Thyroid gland (tissue), 4 donors: ENCODE data around the gene KCNH1. TPM values are rescaled to one million over a fixed set of nuclear protein-coding genes. Genes with fewer than 3 reads are reported as not detected.
"Not testable (repeated sequence)": the region's sequence is repeated elsewhere in the genome, so short reads cannot be mapped to it uniquely, and the experiment has no call there.

Experiments
- DNase-seq, 2 donors: peaks; one replicate each; pipeline ENCODE4 v3.0.0-alpha.2; 2019
- H3K27ac ChIP-seq, 3 donors: fragments of 200-600 bp; sonication (generic); 1 replicate in 2 of 3; 2 replicates in 1 of 3; pipeline ENCODE4 v1.5.1; 2016 to 2019; ENCODE audit warnings: mild to moderate bottlenecking in 1 of 3, moderate library complexity in 1 of 3
- H3K27me3 ChIP-seq: fragments of 200-600 bp; sonication (generic); one replicate; pipeline ENCODE4 v1.5.1; 2019
- H3K36me3 ChIP-seq, 2 donors: fragments of 200-600 bp; sonication (generic); one replicate each; pipeline ENCODE4 v1.5.1; 2016 to 2019
- H3K4me1 ChIP-seq, 2 donors: fragments of 200-600 bp; sonication (generic); one replicate each; pipeline ENCODE4 v1.5.1; 2017 to 2019
- H3K4me3 ChIP-seq, 3 donors: fragments of 200-600 bp; sonication (generic); replicated peaks in 1 of 3; 1 replicate in 2 of 3; 2 replicates in 1 of 3; pipeline ENCODE4 v1.5.1; 2016; ENCODE audit warnings: mild to moderate bottlenecking in 1 of 3
- H3K9me3 ChIP-seq: fragments of 200-600 bp; sonication (generic); one replicate; pipeline ENCODE4 v1.5.1; 2017
- POLR2A ChIP-seq, 2 donors: fragments of 450-650 bp; IDR thresholded peaks; one replicate each; pipeline ENCODE4 v1.6.1; 2017; ENCODE audit warnings: antibody characterized with exemption in 2 of 2, mild to moderate bottlenecking in 2 of 2, moderate library complexity in 1 of 2
- WGBS, 2 donors: methylation state at CpG; one replicate each; pipeline ENCODE4 v1.1.5; 2017; 5-methylcytosine and 5-hydroxymethylcytosine counted together
- intact Hi-C: fragments of 100-400 bp; cut with DNase I; formaldehyde crosslinking; loops from one replicate; pipeline ENCODE4 v1.15.1; 2023
- total RNA-seq, 4 donors: library from RNA; depleted of rRNA; stranded (reverse); fragments of >200 nt; gene quantifications; one replicate each; pipeline ENCODE4 v1.2.3, GENCODE V29; 2016
- TF ChIP-seq, protein P1 (sequence below), 6 experiments: fragments of 200-600 bp in 3 of 6; fragments of 450-650 bp in 3 of 6; sonication (generic) in 3 of 6; IDR thresholded peaks; one replicate each; pipeline ENCODE4 v1.5.1; 2016 to 2019; ENCODE audit warnings: antibody characterized with exemption in 6 of 6, mild to moderate bottlenecking in 2 of 6, inconsistent platforms in 1 of 6, moderate library complexity in 1 of 6

Gene KCNH1
- total RNA-seq, 4 donors from 2014 or later, result 1.3 TPM; not detected in 2

- no peak for DNase-seq
- Histone ChIP-seq H3K27me3 (no peaks in the 10 kb centered on the region), H3K4me1 (no peaks in the 10 kb centered on the region), H3K9me3 (no peaks in the 10 kb centered on the region), H3K36me3 (no peaks in the 10 kb centered on the region), H3K4me3 (no peak overlapping the region), H3K27ac (no peak overlapping the region)
- TF ChIP-seq POLR2A (IDR thresholded peaks at IDR 0.05), result no peak
- TF ChIP-seq, protein P1, sequence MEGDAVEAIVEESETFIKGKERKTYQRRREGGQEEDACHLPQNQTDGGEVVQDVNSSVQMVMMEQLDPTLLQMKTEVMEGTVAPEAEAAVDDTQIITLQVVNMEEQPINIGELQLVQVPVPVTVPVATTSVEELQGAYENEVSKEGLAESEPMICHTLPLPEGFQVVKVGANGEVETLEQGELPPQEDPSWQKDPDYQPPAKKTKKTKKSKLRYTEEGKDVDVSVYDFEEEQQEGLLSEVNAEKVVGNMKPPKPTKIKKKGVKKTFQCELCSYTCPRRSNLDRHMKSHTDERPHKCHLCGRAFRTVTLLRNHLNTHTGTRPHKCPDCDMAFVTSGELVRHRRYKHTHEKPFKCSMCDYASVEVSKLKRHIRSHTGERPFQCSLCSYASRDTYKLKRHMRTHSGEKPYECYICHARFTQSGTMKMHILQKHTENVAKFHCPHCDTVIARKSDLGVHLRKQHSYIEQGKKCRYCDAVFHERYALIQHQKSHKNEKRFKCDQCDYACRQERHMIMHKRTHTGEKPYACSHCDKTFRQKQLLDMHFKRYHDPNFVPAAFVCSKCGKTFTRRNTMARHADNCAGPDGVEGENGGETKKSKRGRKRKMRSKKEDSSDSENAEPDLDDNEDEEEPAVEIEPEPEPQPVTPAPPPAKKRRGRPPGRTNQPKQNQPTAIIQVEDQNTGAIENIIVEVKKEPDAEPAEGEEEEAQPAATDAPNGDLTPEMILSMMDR (IDR thresholded peaks at IDR 0.05), result no peak
- intact Hi-C loops, result no loop called here
- 96% methylated on average over 3 of the region's 3 CpGs for WGBS, 2 donors
Observed at GRCh38 chr1:210676539-210676938, 457.4 kb downstream of the KCNH1 start.

DNA sequence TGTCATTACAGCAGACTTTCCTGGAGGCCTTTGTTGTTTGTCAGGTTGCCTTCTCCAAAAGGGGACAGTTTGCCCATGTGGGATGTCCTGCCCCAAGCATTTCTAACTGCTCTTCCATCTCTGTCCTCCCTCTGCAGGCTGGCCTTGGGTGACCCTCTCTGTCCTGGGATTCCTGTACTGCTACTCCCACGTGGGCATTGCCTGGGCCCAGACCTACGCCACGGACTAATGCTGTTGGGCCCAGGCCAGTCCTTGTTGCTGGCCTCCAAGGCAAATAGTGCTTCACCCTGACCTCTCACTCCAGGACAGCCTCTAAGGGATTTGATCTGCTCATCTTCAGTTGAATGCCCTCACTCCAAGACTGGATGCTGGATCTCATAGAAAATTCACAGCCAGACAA, 459.8 kb downstream of the KCNH1 start:
- H3K4me3 ChIP-seq, result no peak overlapping the region
- no peaks in the 10 kb centered on the region for H3K36me3 ChIP-seq
- no peaks in the 10 kb centered on the region for H3K9me3 ChIP-seq
- WGBS, 2 donors, result 60 to 78% methylated on average over 1 to 3 of the region's 3 CpGs
- intact Hi-C loops, result no loop called here
- H3K4me1 ChIP-seq, result no peaks in the 10 kb centered on the region
- H3K27ac ChIP-seq, result no peak overlapping the region
- DNase-seq, result no peak
- no peaks in the 10 kb centered on the region for H3K27me3 ChIP-seq
- TF ChIP-seq, protein P1 (IDR thresholded peaks at IDR 0.05), result no peak
- TF ChIP-seq POLR2A (IDR thresholded peaks at IDR 0.05), result no peak

DNA sequence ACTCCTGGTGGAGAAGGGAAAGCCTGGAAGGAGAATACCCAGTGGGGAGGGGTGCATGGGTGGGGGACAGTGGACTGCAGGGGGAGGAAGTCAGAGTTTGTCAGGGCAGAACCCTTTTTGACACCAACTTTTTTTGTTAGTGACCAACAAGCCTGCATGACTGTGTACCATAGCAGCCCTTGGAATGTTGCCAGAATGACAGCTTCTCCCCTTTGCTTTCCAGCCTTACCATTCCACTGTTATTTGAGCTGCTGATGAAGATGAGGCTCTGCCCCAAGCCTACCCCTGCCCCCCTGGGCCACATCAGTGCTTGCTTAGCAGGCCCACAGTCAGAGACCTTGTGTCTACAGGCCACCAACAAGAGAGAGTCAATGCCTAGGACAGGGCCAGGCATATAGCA, 464.0 kb downstream of the KCNH1 start:
- DNase-seq, result no peak
- Histone ChIP-seq H3K9me3 (no peaks in the 10 kb centered on the region), H3K27ac (no peak overlapping the region), H3K27me3 (no peaks in the 10 kb centered on the region), H3K4me3 (no peak overlapping the region), H3K4me1 (no peaks in the 10 kb centered on the region), H3K36me3 (no peaks in the 10 kb centered on the region)
- intact Hi-C loops, result no loop called here
- no peak for TF ChIP-seq POLR2A (IDR thresholded peaks at IDR 0.05)
- TF ChIP-seq, protein P1 (IDR thresholded peaks at IDR 0.05), result no peak

- no peaks in the 10 kb centered on the region for H3K9me3 ChIP-seq
- H3K27ac ChIP-seq, result no peak overlapping the region
- intact Hi-C loops, result no loop called here
- H3K4me3 ChIP-seq, result no peak overlapping the region
- H3K4me1 ChIP-seq, result no peaks in the 10 kb centered on the region
- no peak for TF ChIP-seq POLR2A (IDR thresholded peaks at IDR 0.05)
- TF ChIP-seq, protein P1 (IDR thresholded peaks at IDR 0.05), result no peak
- no peaks in the 10 kb centered on the region for H3K36me3 ChIP-seq
- DNase-seq, result no peak
- WGBS, 2 donors, result 67 to 69% methylated on average over 7 of the region's 7 CpGs
- no peaks in the 10 kb centered on the region for H3K27me3 ChIP-seq
Observed at GRCh38 chr1:210663730-210664573, 470.0 kb downstream of the KCNH1 start.

DNA sequence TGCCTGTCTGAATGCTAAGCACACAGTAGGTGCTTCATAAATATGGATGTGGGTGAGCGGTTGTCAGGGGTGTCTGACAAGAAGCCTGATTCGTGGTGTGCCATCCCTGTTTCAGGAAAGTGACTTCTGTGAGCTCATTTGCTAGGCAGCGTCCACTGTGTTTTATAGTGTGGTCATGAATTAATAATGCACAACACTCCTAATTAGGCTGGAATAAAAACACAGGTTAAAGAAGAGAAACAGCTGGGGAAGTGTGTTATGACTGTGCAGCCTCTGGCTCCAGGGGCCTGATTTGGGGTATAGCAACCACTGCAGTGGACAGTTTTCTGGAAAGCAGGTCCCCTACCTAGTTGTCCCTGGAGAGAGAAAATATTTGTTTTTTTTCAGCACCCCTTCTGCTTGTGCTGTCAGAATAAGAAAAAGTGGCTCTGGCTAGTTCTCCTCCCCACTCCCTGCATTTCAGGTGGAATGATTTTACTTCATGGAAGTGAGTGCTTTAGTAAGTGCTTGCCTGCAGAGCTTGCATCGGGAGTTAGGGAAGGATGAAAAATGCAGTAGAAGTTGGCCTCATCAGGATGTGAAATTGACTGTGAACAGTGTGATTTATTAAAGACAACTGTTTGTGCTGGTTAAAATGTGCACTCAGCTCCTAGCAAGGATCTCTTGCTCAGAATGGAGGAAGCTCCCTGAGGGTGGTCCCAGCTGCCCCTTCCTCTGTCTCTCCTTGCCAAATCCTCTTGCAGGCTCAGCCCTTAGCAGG, 471.5 kb downstream of the KCNH1 start:
- no peak for DNase-seq
- 79 to 83% methylated on average over 4 of the region's 4 CpGs for WGBS, 2 donors
- TF ChIP-seq POLR2A (IDR thresholded peaks at IDR 0.05), result no peak
- TF ChIP-seq, protein P1 (IDR thresholded peaks at IDR 0.05), result no peak
- Histone ChIP-seq H3K36me3 (no peaks in the 10 kb centered on the region), H3K27ac (no peak overlapping the region), H3K9me3 (no peaks in the 10 kb centered on the region), H3K27me3 (no peaks in the 10 kb centered on the region), H3K4me1 (no peaks in the 10 kb centered on the region), H3K4me3 (no peak overlapping the region)
- intact Hi-C loops, result no loop called here

DNA sequence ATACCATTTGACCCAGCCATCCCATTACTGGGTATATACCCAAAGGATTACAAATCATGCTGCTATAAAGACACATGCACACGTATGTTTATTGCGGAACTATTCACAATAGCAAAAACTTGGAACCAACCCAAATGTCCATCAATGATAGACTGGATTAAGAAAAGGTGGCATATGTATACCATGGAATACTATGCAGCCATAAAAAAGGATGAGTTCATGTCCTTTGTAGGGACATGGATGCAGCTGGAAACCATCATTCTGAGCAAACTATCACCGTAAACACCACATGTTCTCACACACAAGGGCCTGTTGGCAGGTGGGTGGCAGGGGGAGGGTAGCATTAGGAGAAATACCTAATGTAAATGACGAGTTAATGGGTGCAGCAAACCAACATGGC, 472.4 kb downstream of the KCNH1 start:
- H3K4me1 ChIP-seq, intact Hi-C loops, H3K27me3 ChIP-seq, H3K27ac ChIP-seq, H3K4me3 ChIP-seq, DNase-seq, H3K36me3 ChIP-seq, H3K9me3 ChIP-seq: not testable (repeated sequence)
- 93 to 95% methylated on average over 4 of the region's 4 CpGs for WGBS, 2 donors
